HEK293T (cell line): ENCODE data around the gene SYNPR.

Source experiments
- ARNT ChIP-seq: fragments of 450-650 bp; IDR thresholded peaks from 2 replicates; pipeline ENCODE4 v1.6.1; 2017; ENCODE audit warnings: mild to moderate bottlenecking
- FOXA1 ChIP-seq: fragments of 450-650 bp; IDR thresholded peaks from 2 replicates; pipeline ENCODE4 v1.6.1; 2016; ENCODE audit warnings: mild to moderate bottlenecking
- FOXM1 ChIP-seq: fragments of 450-650 bp; IDR thresholded peaks from 2 replicates; pipeline ENCODE4 v1.6.1; 2017; ENCODE audit warnings: mild to moderate bottlenecking, borderline replicate concordance
- HDGF ChIP-seq: fragments of 450-650 bp; IDR thresholded peaks from 2 replicates; pipeline ENCODE4 v1.6.1; 2017; ENCODE audit warnings: antibody characterized with exemption, borderline replicate concordance
- L3MBTL2 ChIP-seq: fragments of 450-650 bp; conservative IDR thresholded peaks from 2 replicates; pipeline ENCODE4 v1.6.1; 2016; ENCODE audit warnings: mild to moderate bottlenecking
- LEF1 ChIP-seq: fragments of 450-650 bp; IDR thresholded peaks from 2 replicates; pipeline ENCODE4 v1.6.1; 2017; ENCODE audit warnings: mild to moderate bottlenecking, borderline replicate concordance
- PKNOX1 ChIP-seq: fragments of 450-650 bp; IDR thresholded peaks from 2 replicates; pipeline ENCODE4 v1.6.1; 2016
- SP1 ChIP-seq: fragments of 450-650 bp; IDR thresholded peaks from 2 replicates; pipeline ENCODE4 v1.6.1; 2017
- SUZ12 ChIP-seq: fragments of 450-650 bp; IDR thresholded peaks from 2 replicates; pipeline ENCODE4 v1.6.1; 2016; ENCODE audit warnings: mild to moderate bottlenecking
- TARDBP ChIP-seq: fragments of 450-650 bp; IDR thresholded peaks from 2 replicates; pipeline ENCODE4 v1.6.1; 2016

- TF ChIP-seq HDGF (no peak), PKNOX1 (no peak), SP1 (no peak), TARDBP (no peak), SUZ12 (no peak), FOXA1 (no peak), FOXM1 (no peak), L3MBTL2 (no peak), ARNT (no peak), LEF1 (no peak)
These were observed 281.8 kb downstream of the SYNPR start for GRCh38 chr3:63559884-63560283.
